Panc1 (cell line): ENCODE results near the gene FAM228B. TPM values are rescaled to one million over a fixed set of nuclear protein-coding genes. Genes with fewer than 3 reads are reported as not detected.
A peak's percentile ranks its signal among the peaks of the same experiment; 100 is the strongest.

Source experiments
- ATAC-seq: fragments of 200-7000 bp; cut with Tn5 transposase; 2 replicates; pipeline ENCODE4 v1.9.1; 2020; ENCODE audit warnings: mild to moderate bottlenecking, moderate library complexity
- BruUV-seq: library from RNA; stranded (reverse); fragments of 400-500 nt; replicated peaks from 2 replicates; lab custom pipeline; 2021; lab: Mats Ljungman, UMichigan
- CTCF ChIA-PET: fragments of 300-600 bp; sonication (Branson Sonifier 250); formaldehyde crosslinking; loops from one replicate; lab custom pipeline; 2022; ENCODE audit warnings: antibody characterized with exemption; lab: Charles Lee
- POLR2A ChIA-PET: fragments of 300-600 bp; sonication (Branson Sonifier 250); formaldehyde crosslinking; loops from one replicate; lab custom pipeline; 2022; ENCODE audit warnings: antibody characterized with exemption; lab: Charles Lee
- DNase-seq: peaks from one replicate; pipeline ENCODE4 v3.0.0-alpha.2; 2010; ENCODE audit warnings: low read depth, low spot score
- H3K27ac ChIP-seq: 2 replicates; pipeline ENCODE4 v1.5.1; 2011; ENCODE audit warnings: mild to moderate bottlenecking, low read length, inconsistent platforms
- H3K27me3 ChIP-seq: fragments of 200-500 bp; sonication (Bioruptor generic); 2 replicates; pipeline ENCODE4 v1.6.0; 2014; ENCODE audit warnings: low read length, inconsistent platforms; ENCODE audit not compliant: control insufficient read depth, insufficient read depth
- H3K36me3 ChIP-seq: fragments of 200-500 bp; sonication (Bioruptor generic); 2 replicates; pipeline ENCODE4 v1.5.1; 2014; ENCODE audit warnings: inconsistent platforms, mild to moderate bottlenecking, low read length, moderate library complexity; ENCODE audit not compliant: control insufficient read depth, insufficient read depth
- H3K4me1 ChIP-seq: 2 replicates; pipeline ENCODE4 v1.5.1; 2011; ENCODE audit warnings: inconsistent platforms, mild to moderate bottlenecking, low read length, moderate library complexity; ENCODE audit not compliant: control insufficient read depth, insufficient read depth
- H3K4me3 ChIP-seq, 2 experiments: 2 replicates each; pipeline ENCODE4 v1.5.1; 2011 to 2012; ENCODE audit warnings: low read depth in 2 of 2, low read length in 2 of 2, mild to moderate bottlenecking in 2 of 2, inconsistent platforms in 1 of 2, moderate library complexity in 1 of 2
- H3K9me3 ChIP-seq: fragments of 200-500 bp; sonication (Bioruptor generic); 2 replicates; pipeline ENCODE4 v1.5.1; 2014; ENCODE audit warnings: low read depth, mild to moderate bottlenecking, inconsistent platforms, low read length, moderate library complexity; ENCODE audit not compliant: control insufficient read depth, insufficient read depth
- CTCF ChIP-seq: fragments of 450-650 bp; IDR thresholded peaks from 2 replicates; pipeline ENCODE4 v1.5.1; 2017; ENCODE audit warnings: mild to moderate bottlenecking
- REST ChIP-seq, 2 experiments: IDR thresholded peaks; 2 replicates each; pipeline ENCODE4 v1.6.1; 2011 to 2012; ENCODE audit warnings: low read depth in 2 of 2, control low read depth in 1 of 2, low read length in 1 of 2, mild to moderate bottlenecking in 1 of 2, moderate library complexity in 1 of 2; ENCODE audit not compliant: insufficient read depth in 1 of 2
- SIN3A ChIP-seq: IDR thresholded peaks from 2 replicates; pipeline ENCODE4 v1.6.1; 2012; ENCODE audit warnings: low read depth, mild to moderate bottlenecking, low read length, moderate library complexity, borderline replicate concordance; ENCODE audit not compliant: insufficient read depth
- in situ Hi-C: cut with HindIII; loops from 2 replicates; pipeline ENCODE4 v1.10.0; 2016; ENCODE audit warnings: low sequenced_read_pairs, low pct_unique_long_range_greater_than_20kb
- intact Hi-C: fragments of 100-400 bp; cut with micrococcal nuclease; formaldehyde crosslinking; loops from one replicate; pipeline ENCODE4 v1.10.0; 2022; ENCODE audit not compliant: unreplicated experiment
- total RNA-seq: library from RNA; stranded (reverse); gene quantifications from one replicate; pipeline ENCODE4 v1.2.1, GENCODE V29; 2021; ENCODE audit not compliant: unreplicated experiment

FAM228B gene
- total RNA-seq, 1 experiment from 2014 or later = 23.0 TPM

GRCh38 chr2:24082787-24083566 lies 40.3 kb upstream of the FAM228B start:
- Histone ChIP-seq H3K27me3 (no peaks in the 10 kb centered on the region), H3K4me1 (peaks cover 16% of the 10 kb centered on the region), H3K36me3 (peaks cover 2% of the 10 kb centered on the region; the same call in 1 of the 2 replicates), H3K4me3 (peak overlapping the region; percentile 65 to 89), H3K27ac (peak overlapping the region; percentile 99), H3K9me3 (no peaks in the 10 kb centered on the region)
- ATAC-seq (no peak), DNase-seq (no peak)
- CTCF ChIA-PET = interaction anchor here (0.6 to 2.2 kb wide), 4 partner anchors 12 to 156 kb away, joined by 3 to 12 read pairs (median 4); partner anchors contain the start of genes ATAD2B and WDCP
- intact Hi-C loops (loop anchor here (5.0 to 10.0 kb wide), 2 partner anchors 82 to 96 kb away; no protein-coding TSS in a partner anchor), in situ Hi-C loops (no loop called here)
- BruUV-seq = no TSS peak
- POLR2A ChIA-PET = interaction anchor here (0.6 kb wide), 1 partner anchor 28 kb away, joined by 3 read pairs; no protein-coding TSS in a partner anchor
- no peak for TF ChIP-seq CTCF
- TF ChIP-seq REST (IDR thresholded peaks at IDR 0.05; ENCODE audit: insufficient read depth in 1 of 2, low read depth in 2 of 2, low read length in 1 of 2) = no peak
- TF ChIP-seq SIN3A = no peak

- in situ Hi-C loops = no loop called here
- TSS peak; percentile 74 for BruUV-seq
- peaks cover 13% of the 10 kb centered on the region for H3K4me1 ChIP-seq
These were observed 39.5 kb upstream of the FAM228B start for GRCh38 chr2:24083567-24084385.

More at GRCh38 chr2:24083567-24084385, 39.5 kb upstream of the FAM228B start:
- Histone ChIP-seq H3K27me3 (no peaks in the 10 kb centered on the region), H3K27ac (peak overlapping the region; percentile 99), H3K4me3 (peak overlapping the region; percentile 65 to 89), H3K9me3 (no peaks in the 10 kb centered on the region), H3K36me3 (peaks cover 2% of the 10 kb centered on the region; the same call in 1 of the 2 replicates)
- TF ChIP-seq SIN3A (no peak), CTCF (peak; percentile 1; the same call in 1 of the 2 replicates)
- POLR2A ChIA-PET = no interaction called here
- intact Hi-C loops = loop anchor here (5.0 to 10.0 kb wide), 2 partner anchors 81 to 96 kb away; no protein-coding TSS in a partner anchor
- peak; percentile 80 for ATAC-seq
- no peak for DNase-seq
- CTCF ChIA-PET = interaction anchor here (0.9 to 2.2 kb wide), 4 partner anchors 36 to 157 kb away, joined by 3 to 12 read pairs (median 4); partner anchors contain the start of genes ATAD2B and WDCP
